ENCODE results near the gene SCARB1. TPM values are rescaled to one million over a fixed set of nuclear protein-coding genes. Genes with fewer than 3 reads are reported as not detected.

SCARB1 gene
- total RNA-seq, 4 donors from 2014 or later = 24.2 to 79.4 (median 59.4) TPM

DNA sequence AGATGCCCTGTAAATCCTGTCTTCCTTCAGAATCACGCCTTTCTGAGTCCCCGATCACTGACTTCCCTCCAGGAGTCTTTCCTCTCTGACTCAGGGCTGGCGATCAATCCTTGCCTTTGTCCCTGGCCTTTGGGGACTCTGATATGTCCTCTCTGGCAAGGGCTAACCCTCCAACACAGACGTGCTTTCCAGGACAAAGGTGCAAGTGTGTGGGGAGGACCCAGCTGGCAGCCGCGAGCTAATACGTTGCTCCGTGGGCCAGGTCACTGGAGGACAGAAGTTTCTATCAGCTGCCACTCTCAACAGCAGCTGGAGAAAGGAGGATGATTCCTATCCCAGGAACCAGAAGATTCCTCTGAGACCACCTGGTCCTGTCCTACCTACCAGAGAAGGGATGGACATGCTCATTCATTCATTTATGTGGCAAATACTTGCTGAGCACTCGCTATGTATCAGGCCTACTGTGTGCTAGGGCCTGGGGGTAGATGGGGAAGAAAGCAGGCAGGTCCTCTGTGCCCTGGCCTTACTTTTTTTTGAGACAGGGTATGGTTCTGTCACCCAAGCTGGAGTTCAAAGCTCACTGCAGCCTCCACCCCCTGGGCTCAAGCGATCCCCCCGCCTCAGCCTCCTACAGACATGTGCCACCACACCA lies 8.5 kb upstream of the SCARB1 start:
- ATAC-seq (ENCODE audit: low FRiP score) = no peak
- TF ChIP-seq CTCF (IDR thresholded peaks at IDR 0.05) = no peak

DNA sequence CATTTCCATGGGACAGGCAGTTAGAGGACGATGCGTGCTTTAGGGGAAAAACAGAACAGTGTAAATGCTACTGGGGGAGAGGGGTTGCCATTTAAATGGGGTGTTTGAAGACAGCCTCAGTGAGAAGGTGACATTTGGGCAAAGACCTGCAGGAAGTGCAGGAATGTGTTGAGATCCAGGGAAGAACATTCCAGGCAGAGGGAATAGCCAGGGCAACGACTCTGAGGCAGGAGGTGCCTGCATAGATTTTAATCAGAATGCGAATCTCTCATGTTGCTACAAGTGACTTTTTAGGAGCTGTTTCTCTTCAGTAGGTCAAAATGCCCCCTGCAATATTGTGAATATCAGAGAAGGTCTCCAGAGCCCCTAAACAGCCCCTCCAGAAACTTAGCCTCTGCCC lies 7.6 kb upstream of the SCARB1 start:
- no peak for TF ChIP-seq CTCF (IDR thresholded peaks at IDR 0.05)
- no peak for DNase-seq (ENCODE audit: low spot score)

More for the DNA sequence above, 8.5 kb upstream of the SCARB1 start:
- no peak for DNase-seq (ENCODE audit: low spot score)

GRCh38 chr12:124870515-124870914 lies 6.9 kb upstream of the SCARB1 start:
- ATAC-seq (ENCODE audit: low FRiP score) = no peak

More for the DNA sequence above, 7.6 kb upstream of the SCARB1 start:
- no peak for ATAC-seq (ENCODE audit: low FRiP score)

DNA sequence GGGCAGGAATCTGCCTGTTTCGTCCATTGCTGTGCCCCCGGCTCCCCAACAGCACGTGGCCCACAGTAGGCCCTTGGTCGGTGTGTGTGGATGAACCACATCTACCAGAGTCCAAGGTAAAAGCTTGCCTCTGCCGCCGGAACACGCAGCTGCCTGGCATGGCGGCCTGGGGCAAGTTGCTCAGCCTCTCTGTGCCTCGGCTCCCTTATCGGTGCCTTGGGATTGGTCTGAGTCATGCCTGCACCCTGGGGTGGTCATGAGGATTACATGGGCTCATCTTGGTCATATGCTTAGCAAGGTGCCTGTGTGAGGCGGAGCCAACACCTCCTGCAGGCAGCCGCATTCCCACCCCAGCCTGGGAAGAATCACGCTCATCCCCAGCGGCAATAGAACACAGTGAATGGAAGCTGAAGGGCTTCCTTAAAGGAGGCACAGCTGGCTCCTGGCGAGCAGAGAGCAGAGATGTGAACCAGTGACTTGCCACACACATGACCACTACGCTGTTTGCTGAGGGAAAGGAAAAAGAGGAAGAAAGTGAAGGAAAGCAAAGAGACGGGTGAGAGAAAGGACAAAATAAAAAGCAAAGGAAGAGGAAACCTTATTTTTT lies 5.5 kb upstream of the SCARB1 start:
- no peak for TF ChIP-seq CTCF (IDR thresholded peaks at IDR 0.05)
- ATAC-seq (ENCODE audit: low FRiP score) (no peak), DNase-seq (ENCODE audit: low spot score) (no peak)

More at GRCh38 chr12:124870515-124870914, 6.9 kb upstream of the SCARB1 start:
- DNase-seq (ENCODE audit: low spot score) = no peak
- no peak for TF ChIP-seq CTCF (IDR thresholded peaks at IDR 0.05)

DNA sequence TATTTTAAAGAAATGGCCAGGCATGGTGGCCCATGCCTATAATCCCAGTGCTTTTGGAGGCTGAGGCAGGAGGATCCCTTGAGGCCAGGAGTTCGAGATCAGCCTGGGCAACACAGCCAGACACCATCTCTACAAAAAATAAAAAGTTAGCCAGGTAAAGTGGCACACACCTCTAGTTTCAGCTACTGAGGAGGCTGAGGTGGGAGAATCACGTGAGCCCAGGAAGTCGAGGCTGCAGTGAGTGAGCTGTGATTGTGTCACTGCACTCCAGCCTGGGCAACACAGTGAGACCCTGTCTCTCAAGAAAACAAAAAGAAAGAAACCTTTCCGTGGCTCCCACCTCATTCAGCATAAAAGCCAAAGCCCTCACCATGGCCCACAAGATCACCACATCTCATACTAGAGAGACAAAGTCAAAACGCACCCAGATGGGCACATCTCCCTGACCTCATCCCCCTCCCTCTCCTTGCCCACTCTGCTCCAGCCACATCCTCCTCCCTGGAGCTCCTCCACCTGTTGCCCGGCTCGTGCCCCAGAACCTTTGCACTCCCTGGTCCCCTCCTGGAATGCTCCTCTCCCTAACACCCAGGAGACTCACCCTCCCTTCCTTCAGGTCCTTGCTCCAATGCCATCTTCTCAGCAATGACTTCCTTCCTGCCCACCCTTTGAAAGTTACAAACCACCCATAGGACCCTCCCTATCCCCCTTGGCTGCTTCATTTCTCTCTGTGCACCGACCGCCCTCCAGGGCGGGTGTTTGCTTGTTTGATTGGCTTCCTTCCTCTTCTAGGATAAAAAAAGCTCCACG lies 4.8 kb upstream of the SCARB1 start:
- no peak for TF ChIP-seq CTCF (IDR thresholded peaks at IDR 0.05)
- ATAC-seq (ENCODE audit: low FRiP score) (no peak), DNase-seq (ENCODE audit: low spot score) (no peak)

GRCh38 chr12:124867401-124867930 lies 3.8 kb upstream of the SCARB1 start:
- no peak for TF ChIP-seq CTCF (IDR thresholded peaks at IDR 0.05)
- no peak for DNase-seq (ENCODE audit: low spot score)
- ATAC-seq (ENCODE audit: low FRiP score) = no peak
